AG08395 (cell line): ENCODE results near the gene FKBP1B.
"Not testable (repeated sequence)": the region's sequence is repeated elsewhere in the genome, so short reads cannot be mapped to it uniquely, and the experiment has no call there.

Experiments used
- DNase-seq: peaks from one replicate; pipeline ENCODE4 v3.0.0; 2012; ENCODE audit warnings: mixed read lengths, low spot score

Gene FKBP1B

GRCh38 chr2:24104110-24104650 is 54.6 kb downstream of the FKBP1B start:
- DNase-seq, result no peak

DNA sequence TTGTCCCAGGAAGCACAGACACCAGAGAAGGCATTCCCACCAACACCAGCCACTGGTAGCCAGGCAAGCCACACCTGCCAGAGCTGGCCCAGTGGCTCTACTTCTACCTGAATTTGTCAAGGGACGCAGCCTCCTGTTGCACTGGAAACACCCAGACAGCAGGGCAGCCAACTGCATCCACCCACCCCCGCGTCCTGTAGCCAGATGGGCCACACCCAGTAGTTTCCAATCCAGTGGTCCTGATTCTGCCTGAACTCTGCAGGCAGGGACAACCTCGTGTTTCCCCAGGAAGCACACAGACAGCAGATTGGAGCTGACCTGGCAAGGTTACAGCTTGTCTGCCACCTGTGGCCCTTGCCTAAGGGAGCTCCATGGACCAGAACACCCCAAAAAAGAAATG is 55.4 kb downstream of the FKBP1B start:
- DNase-seq, result no peak

- DNase-seq, result no peak
Measured at GRCh38 chr2:24105816-24106215, 56.3 kb downstream of the FKBP1B start.

GRCh38 chr2:24106786-24107185 is 57.2 kb downstream of the FKBP1B start:
- no peak for DNase-seq

DNA sequence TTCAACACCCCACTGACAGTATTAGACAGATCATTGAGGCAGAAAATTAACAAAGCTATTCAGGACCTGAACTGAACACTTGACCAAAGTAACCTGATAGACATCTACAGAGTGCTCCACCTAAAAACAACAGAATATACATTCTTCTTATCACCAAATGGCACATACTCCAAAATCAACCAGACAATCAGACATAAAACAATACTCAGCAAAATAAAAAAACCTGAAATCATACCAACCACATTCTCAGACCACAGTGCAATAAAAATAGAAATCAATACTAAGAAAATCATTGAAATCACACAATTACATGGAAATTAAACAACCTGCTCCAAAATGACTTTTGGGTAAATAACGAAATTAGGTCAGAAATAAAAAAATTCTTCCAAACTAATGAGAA is 57.8 kb downstream of the FKBP1B start:
- DNase-seq, result no peak

GRCh38 chr2:24109431-24109830 is 59.9 kb downstream of the FKBP1B start:
- DNase-seq, result not testable (repeated sequence)

- no peak for DNase-seq
Measured at GRCh38 chr2:24110660-24111303, 61.2 kb downstream of the FKBP1B start.

DNA sequence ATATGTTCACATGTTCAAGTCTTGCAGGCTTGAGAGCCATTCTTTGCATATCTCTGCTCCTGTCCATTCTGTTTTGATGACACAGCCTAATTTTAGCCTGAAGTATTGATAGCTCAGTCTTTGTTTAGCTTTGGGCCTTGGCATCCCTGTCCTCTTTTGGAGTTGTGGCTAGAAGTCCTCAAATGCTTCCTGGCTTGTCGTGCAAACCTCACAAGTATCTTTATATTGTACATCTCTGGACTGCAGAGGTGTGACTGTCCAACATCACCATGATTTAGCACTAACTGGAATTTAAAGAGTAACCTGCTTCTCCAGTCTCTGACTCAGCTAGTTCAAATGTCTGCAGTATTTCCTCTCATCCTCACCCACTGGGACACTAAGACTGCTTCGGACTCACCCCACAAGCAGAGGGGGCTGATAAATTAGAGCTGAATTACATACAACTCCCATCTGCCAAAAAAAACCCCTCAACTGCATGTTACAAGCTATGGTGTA is 61.9 kb downstream of the FKBP1B start:
- DNase-seq, result no peak
